ENCODE results near the gene OXCT1. TPM values are rescaled to one million over a fixed set of nuclear protein-coding genes. Genes with fewer than 3 reads are reported as not detected.

OXCT1 gene
- total and polyA plus RNA-seq, 9 of the 15 experiments (the other 6 are each of a cell fraction or from before 2014, with no cell fraction given): 24.7 to 61.2 (median 41.9) TPM

GRCh38 chr5:41764650-41765049, 105.6 kb downstream of the OXCT1 start (continued):
- no peak for TF ChIP-seq ZNF445 (CRISPR knock-in tag; IDR thresholded peaks at IDR 0.05; ENCODE audit: low read depth)

DNA sequence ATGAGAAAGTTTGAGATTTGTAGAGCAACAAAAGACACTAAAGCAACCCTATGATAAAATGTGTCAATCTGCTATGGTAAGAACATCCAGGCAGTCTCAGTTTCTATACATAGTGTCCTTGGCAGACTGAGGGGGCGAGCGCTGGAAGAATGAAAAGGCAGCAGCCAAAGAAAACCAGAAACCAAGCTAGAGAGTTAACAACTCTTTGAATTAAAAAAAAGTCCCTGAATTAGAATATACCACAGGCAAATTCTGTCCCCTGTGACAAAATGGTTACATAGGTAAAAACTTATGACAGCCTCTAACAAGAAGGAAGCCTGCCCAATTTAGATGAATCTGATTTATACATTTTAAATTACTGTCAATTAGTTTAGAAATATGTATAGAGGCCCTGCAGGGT, 106.7 kb downstream of the OXCT1 start:
- FAIRE-seq: no peak
- no peak for ATAC-seq
- no peaks in the 10 kb centered on the region for H3K4me1 ChIP-seq (replicated peaks in 1 of 2; ENCODE audit: control insufficient read depth in 2 of 2, insufficient read depth in 2 of 2, low read length in 2 of 2)
- no peak overlapping the region for H3K4me3 ChIP-seq
- H3K27ac ChIP-seq (ENCODE audit: extremely low read depth, low read depth, low read length): no peak overlapping the region
- no peak for DNase-seq (ENCODE audit: extremely low read depth in 1 of 4, low spot score in 3 of 4)
- no peaks in the 10 kb centered on the region for H3K9me3 ChIP-seq (replicated peaks; ENCODE audit: control insufficient read depth, insufficient read depth, low read depth, low read length)
- no peak overlapping the region for H2AFZ ChIP-seq (ENCODE audit: low read depth, low read length)
- no peak overlapping the region for H3K9ac ChIP-seq (ENCODE audit: insufficient read depth in 1 of 2, low read depth in 2 of 2, low read length in 2 of 2)
- WGBS (ENCODE audit: insufficient coverage, low coverage, missing lambda C conversion rate): 64% methylated on average over 2 of the region's 2 CpGs
- in situ Hi-C loops (cut with MboI): no loop called here
- H3K4me2 ChIP-seq (ENCODE audit: insufficient read depth, low read length): no peak overlapping the region
- ChIA-PET POLR2A (interaction anchor here (0.7 kb wide), 1 partner anchor 888 kb away, joined by 3 read pairs; no protein-coding TSS in a partner anchor), CTCF (ENCODE audit: low intra/inter-chr PET ratio) (no interaction called here)
- no peaks in the 10 kb centered on the region for H3K9me1 ChIP-seq (ENCODE audit: control insufficient read depth, insufficient read depth, low read length)
- intact Hi-C loops (cut with micrococcal nuclease): no loop called here
- TF ChIP-seq TOE1 (IDR thresholded peaks at IDR 0.05; ENCODE audit: borderline replicate concordance) (no peak), TOE1 (CRISPR knock-in tag; IDR thresholded peaks at IDR 0.05; ENCODE audit: borderline replicate concordance, low read depth) (no peak), SRSF1 (IDR thresholded peaks at IDR 0.05; ENCODE audit: low read depth, low read length) (no peak), RHOXF2B (CRISPR knock-in tag; conservative IDR thresholded peaks at IDR 0.05) (no peak), PCBP2 (IDR thresholded peaks at IDR 0.05; ENCODE audit: low read depth, low read length, poor library complexity, severe bottlenecking) (no peak), ZNF699 (CRISPR knock-in tag; IDR thresholded peaks at IDR 0.05; ENCODE audit: insufficient replicate concordance) (no peak), NR4A1 (CRISPR knock-in tag; IDR thresholded peaks at IDR 0.05) (no peak), NR4A1 (tag; IDR thresholded peaks at IDR 0.05) (no peak), MTA2 (IDR thresholded peaks at IDR 0.05; ENCODE audit: low read depth) (no peak)
- H3K27me3 ChIP-seq (ENCODE audit: control insufficient read depth in 2 of 2, insufficient read depth in 2 of 2, low read length in 2 of 2): no peaks in the 10 kb centered on the region
- BruUV-seq (replicated peaks): no TSS peak
- H4K20me1 ChIP-seq (replicated peaks; ENCODE audit: control insufficient read depth, insufficient read depth, low read length): no peaks in the 10 kb centered on the region
- H3K79me2 ChIP-seq (ENCODE audit: control insufficient read depth, insufficient read depth, low read length): no peaks in the 10 kb centered on the region
- H3K36me3 ChIP-seq (ENCODE audit: control insufficient read depth, insufficient read depth, low read length): peaks cover 18% of the 10 kb centered on the region; the same call in 2 of the 3 replicates

Measured in K562 (cell line).